Measurements from ENCODE around the gene GCAT. TPM values are rescaled to one million over a fixed set of nuclear protein-coding genes. Genes with fewer than 3 reads are reported as not detected.
A peak's percentile ranks its signal among the peaks of the same experiment; 100 is the strongest.
"Not testable (repeated sequence)": the region's sequence is repeated elsewhere in the genome, so short reads cannot be mapped to it uniquely, and the experiment has no call there.

The GCAT gene
- total RNA-seq, 1 experiment from 2014 or later: 32.3 TPM

- Histone ChIP-seq H4K20me1 (ENCODE audit: insufficient read depth) (no peaks in the 10 kb centered on the region), H3K9me3 (ENCODE audit: insufficient read depth, low read depth) (no peaks in the 10 kb centered on the region), H2AFZ (peak overlapping the region; percentile 68; the same call in 1 of the 2 replicates), H3K4me1 (replicated peaks; ENCODE audit: insufficient read depth) (peaks cover 21% of the 10 kb centered on the region), H3F3A (ENCODE audit: insufficient read depth, low read depth) (peaks cover 18% of the 10 kb centered on the region; the same call in 1 of the 2 replicates), H3K9me2 (ENCODE audit: insufficient read depth) (no peaks in the 10 kb centered on the region), H3K4me3 (no peak overlapping the region), H3K4me2 (peak overlapping the region; percentile 38), H3K27me3 (ENCODE audit: insufficient read depth, low read depth) (no peaks in the 10 kb centered on the region), H3K79me2 (ENCODE audit: low read depth) (no peaks in the 10 kb centered on the region), H3K27ac (no peak overlapping the region), H3K36me3 (ENCODE audit: low read depth) (no peaks in the 10 kb centered on the region)
- no peak for TF ChIP-seq CTCF (conservative IDR thresholded peaks at IDR 0.05)
- no peak for TF ChIP-seq EZH2 (IDR thresholded peaks at IDR 0.05; ENCODE audit: low read depth)
- DNase-seq: no peak
- BruUV-seq (replicated peaks): no TSS peak
- POLR2A ChIA-PET (ENCODE audit: unreplicated experiment): no interaction called here
- intact Hi-C loops (cut with micrococcal nuclease; ENCODE audit: unreplicated experiment): loop anchor here (5.0 kb wide), 1 partner anchor 172 kb away; no protein-coding TSS in a partner anchor
- CTCF ChIA-PET: interaction anchor here (0.7 kb wide), 1 partner anchor 76 kb away, joined by 3 read pairs; no protein-coding TSS in a partner anchor
These were observed 13.4 kb upstream of the GCAT start for GRCh38 chr22:37794376-37794775.

GRCh38 chr22:37796079-37796478 is 11.7 kb upstream of the GCAT start:
- POLR2A ChIA-PET (ENCODE audit: unreplicated experiment): interaction anchor here (0.6 kb wide), 1 partner anchor 254 kb away, joined by 8 read pairs; no protein-coding TSS in a partner anchor
- Histone ChIP-seq H3K27me3 (ENCODE audit: insufficient read depth, low read depth) (no peaks in the 10 kb centered on the region), H3K4me2 (no peak overlapping the region), H3K79me2 (ENCODE audit: low read depth) (no peaks in the 10 kb centered on the region), H3K4me3 (no peak overlapping the region), H3K4me1 (replicated peaks; ENCODE audit: insufficient read depth) (peaks cover 21% of the 10 kb centered on the region), H3F3A (ENCODE audit: insufficient read depth, low read depth) (peaks cover 20% of the 10 kb centered on the region; the same call in 1 of the 2 replicates), H3K9me3 (ENCODE audit: insufficient read depth, low read depth) (no peaks in the 10 kb centered on the region), H3K9me2 (ENCODE audit: insufficient read depth) (no peaks in the 10 kb centered on the region), H4K20me1 (ENCODE audit: insufficient read depth) (no peaks in the 10 kb centered on the region), H2AFZ (no peak overlapping the region), H3K36me3 (ENCODE audit: low read depth) (no peaks in the 10 kb centered on the region), H3K27ac (no peak overlapping the region)
- no TSS peak for BruUV-seq (replicated peaks)
- intact Hi-C loops (cut with micrococcal nuclease; ENCODE audit: unreplicated experiment): no loop called here
- CTCF ChIA-PET: no interaction called here
- no peak for TF ChIP-seq CTCF (conservative IDR thresholded peaks at IDR 0.05)
- TF ChIP-seq EZH2 (IDR thresholded peaks at IDR 0.05; ENCODE audit: low read depth): no peak
- DNase-seq: no peak

GRCh38 chr22:37797259-37797658 is 10.5 kb upstream of the GCAT start:
- H3K79me2 ChIP-seq (ENCODE audit: low read depth); H3K36me3 ChIP-seq (ENCODE audit: low read depth); H3K27ac ChIP-seq; H3K4me3 ChIP-seq; H3K9me3 ChIP-seq (ENCODE audit: insufficient read depth, low read depth); H3K4me2 ChIP-seq; DNase-seq; CTCF ChIA-PET; H2AFZ ChIP-seq; H3K27me3 ChIP-seq (ENCODE audit: insufficient read depth, low read depth); intact Hi-C loops (cut with micrococcal nuclease; ENCODE audit: unreplicated experiment); BruUV-seq (replicated peaks); H4K20me1 ChIP-seq (ENCODE audit: insufficient read depth); POLR2A ChIA-PET (ENCODE audit: unreplicated experiment); H3K9me2 ChIP-seq (ENCODE audit: insufficient read depth): not testable (repeated sequence)
- Histone ChIP-seq H3F3A (ENCODE audit: insufficient read depth, low read depth) (peaks cover 19% of the 10 kb centered on the region; the same call in 1 of the 2 replicates), H3K4me1 (replicated peaks; ENCODE audit: insufficient read depth) (peaks cover 15% of the 10 kb centered on the region)

Measured in PC-9 (cell line).